Raji (cell line): ENCODE measurements around the gene C3orf22.

Source experiments
- POLR2A ChIP-seq: IDR thresholded peaks from 2 replicates; pipeline ENCODE4 v1.6.1; 2011; ENCODE audit warnings: low read depth, low read length, control low read depth; ENCODE audit not compliant: insufficient read depth

Gene C3orf22

GRCh38 chr3:126516152-126516935, 42.4 kb downstream of the C3orf22 start:
- TF ChIP-seq POLR2A = no peak

DNA sequence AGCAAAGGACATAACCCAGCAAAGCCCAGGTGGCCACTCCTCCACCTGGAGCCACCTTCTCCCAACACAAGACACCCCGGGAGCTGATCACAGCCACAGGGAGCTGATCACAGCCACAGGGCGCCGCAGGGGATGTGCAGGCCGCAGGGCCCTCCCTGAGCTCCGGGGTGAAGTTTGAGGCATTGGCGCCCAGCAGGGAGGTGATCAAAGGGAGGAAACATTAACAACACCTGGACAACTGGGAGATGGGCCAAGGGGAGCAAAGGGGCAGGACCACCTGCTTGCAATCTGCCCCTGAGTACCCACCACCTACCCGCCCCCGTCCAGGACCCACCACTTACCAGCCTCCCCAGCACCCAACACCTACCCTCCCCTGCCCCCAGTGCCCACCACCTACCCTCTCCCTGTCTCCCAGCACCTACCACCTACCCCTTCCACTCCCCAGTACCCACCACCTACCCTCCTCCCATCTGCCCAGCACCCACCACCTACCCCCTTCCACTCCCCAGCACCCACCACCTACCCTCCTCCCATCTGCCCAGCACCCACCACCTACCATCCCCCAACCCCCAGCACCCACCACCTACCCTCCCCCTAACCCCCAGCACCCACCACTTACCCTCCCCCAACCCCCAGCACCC, 43.5 kb downstream of the C3orf22 start:
- no peak for TF ChIP-seq POLR2A

GRCh38 chr3:126514161-126514560, 44.6 kb downstream of the C3orf22 start:
- TF ChIP-seq POLR2A = no peak

DNA sequence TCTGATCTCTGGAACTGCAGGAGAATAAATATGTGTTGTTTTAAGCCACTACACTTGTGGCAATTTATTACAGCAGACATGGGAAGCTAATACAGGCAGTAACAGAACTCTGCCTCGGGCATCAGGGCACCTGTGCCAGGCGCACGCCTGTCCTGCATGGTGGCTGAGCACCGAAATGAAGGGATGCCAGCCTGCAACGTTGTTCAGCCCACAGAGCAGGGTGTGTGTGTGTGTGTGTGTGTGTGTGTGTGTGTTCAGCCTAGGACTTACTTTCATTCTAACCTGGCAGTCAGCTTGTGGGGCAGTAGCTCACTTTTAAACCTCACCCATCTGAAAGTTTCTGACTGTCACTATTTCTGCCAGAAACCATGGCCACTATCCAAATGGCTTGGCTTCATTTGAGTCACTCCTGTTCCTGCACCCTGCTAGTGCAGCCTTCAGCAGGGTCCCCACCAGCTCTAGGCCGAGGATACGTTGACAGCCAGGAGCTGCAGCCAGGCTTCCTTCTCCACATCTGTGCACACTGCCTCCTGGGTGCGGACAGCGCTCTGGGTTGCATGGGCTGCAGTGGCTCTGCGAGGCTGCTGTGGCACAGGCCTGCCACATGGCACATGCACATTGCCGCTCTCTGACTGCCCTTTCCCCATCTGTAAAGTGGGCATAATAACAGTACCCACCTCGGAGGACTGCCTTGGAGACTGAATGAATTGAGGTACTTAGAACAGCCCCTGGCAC, 45.6 kb downstream of the C3orf22 start:
- no peak for TF ChIP-seq POLR2A

DNA sequence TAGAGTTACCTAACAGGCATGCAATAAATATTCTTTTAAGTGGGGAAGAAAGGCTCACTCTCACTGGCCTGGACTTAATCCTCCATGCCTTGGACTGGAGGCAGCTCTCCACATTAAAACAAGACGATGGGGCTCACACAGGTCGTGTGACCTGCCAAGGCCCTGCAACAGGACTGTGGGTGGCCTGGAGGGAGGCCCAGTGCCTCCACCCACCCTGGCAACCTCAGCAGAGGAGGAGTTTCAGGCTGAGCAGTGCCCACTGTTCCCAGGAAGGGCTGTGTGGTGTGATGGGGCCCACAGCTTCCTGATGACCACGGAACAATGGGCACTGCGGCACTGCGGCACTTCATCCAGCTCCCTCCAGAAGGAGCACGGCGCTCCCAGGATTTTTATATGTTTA, 46.7 kb downstream of the C3orf22 start:
- TF ChIP-seq POLR2A = no peak

GRCh38 chr3:126511291-126511690, 47.4 kb downstream of the C3orf22 start:
- TF ChIP-seq POLR2A = no peak

GRCh38 chr3:126510308-126510910, 48.3 kb downstream of the C3orf22 start:
- TF ChIP-seq POLR2A = no peak

- TF ChIP-seq POLR2A = no peak
Observed at GRCh38 chr3:126509597-126510307, 49.0 kb downstream of the C3orf22 start.

DNA sequence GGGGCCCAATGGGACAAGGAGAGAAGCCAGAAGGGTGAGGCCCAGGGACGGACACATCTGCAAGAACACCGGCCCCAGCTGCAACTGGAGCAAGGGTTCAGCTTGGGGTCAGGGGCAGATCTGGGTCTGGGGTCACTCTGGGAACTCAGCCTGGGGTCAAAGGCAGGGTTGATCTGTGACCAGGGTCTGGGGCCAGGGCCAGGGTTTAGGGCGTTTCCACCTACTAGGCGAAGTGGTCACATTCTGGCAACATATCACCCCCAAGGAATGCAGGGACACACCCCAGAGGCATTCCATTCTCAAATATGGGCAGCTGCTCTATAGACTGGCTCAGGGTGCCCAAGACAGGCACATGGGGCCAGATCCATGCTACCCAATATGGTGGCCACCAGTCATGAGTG, 50.2 kb downstream of the C3orf22 start:
- TF ChIP-seq POLR2A = no peak

DNA sequence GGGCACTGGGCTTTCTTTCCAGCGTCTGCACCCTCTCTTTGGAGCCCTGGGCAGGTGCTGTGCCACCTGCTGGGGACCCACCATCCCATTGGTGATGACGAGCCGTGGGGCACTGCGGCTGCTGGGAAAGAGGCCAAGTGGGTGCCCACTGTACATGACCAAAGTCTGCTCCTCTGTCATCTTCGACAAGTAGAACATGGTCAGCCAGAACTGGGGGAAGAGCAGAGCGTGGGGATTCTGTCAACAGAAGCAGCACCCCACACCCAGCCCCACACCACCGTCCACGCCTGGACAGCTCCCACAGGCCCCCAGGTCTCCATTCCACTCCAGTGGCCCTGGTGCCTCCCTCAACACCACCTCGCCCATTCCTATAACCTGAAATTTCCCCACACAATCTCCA, 50.8 kb downstream of the C3orf22 start:
- no peak for TF ChIP-seq POLR2A

DNA sequence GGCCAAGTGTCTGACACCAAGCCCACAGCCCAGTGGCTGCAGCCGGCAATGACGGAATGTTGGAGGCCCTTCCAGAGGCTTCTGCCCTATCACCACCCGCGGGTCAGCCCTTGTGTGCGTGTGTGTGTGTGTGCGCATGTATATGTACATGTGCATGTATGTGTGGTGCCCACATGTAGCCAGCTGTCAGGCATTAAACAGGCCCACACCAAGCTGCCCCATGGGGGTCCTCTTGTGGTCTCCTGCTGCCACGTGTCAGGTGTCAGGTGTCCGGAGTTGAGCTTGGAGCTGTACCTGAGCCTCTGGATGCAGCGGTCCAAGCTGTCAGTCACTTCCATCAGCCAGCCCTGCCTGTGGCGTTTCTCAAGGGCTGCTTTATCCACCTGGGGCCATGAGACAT, 55.0 kb downstream of the C3orf22 start:
- no peak for TF ChIP-seq POLR2A

- TF ChIP-seq POLR2A = no peak
Observed at GRCh38 chr3:126502656-126503055, 56.1 kb downstream of the C3orf22 start.

GRCh38 chr3:126501736-126502135, 57.0 kb downstream of the C3orf22 start:
- TF ChIP-seq POLR2A = no peak

- no peak for TF ChIP-seq POLR2A
Observed at GRCh38 chr3:126501054-126501453, 57.7 kb downstream of the C3orf22 start.

DNA sequence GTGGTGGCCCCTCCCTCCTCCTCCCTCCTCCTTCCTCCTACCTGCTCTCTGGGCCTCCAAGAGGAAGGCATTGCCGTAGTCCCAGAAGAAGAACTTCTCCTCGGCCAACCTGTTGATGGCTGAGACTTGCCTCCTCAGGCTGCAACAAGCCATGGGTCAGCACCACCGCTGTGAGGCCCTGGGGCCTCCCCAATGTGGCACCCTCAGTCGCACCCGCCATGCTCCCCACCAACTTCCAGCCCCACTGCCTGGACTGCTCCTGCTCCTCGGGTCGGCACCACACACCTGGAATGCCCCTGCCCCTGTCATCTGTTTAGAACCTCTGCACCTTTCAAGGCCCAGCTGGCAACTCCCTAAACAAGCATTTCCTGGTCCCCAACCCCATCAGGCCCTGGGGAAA, 58.7 kb downstream of the C3orf22 start:
- TF ChIP-seq POLR2A = no peak
